IMR-90 (cell line): ENCODE data around the gene TENM4.

Source experiments
- BHLHE40 ChIP-seq: fragments of 150-350 bp; IDR thresholded peaks from 2 replicates; pipeline ENCODE4 v1.6.1; 2016; ENCODE audit warnings: mild to moderate bottlenecking, low read depth, low read length
- CEBPB ChIP-seq: IDR thresholded peaks from 2 replicates; pipeline ENCODE4 v1.6.1; 2012; ENCODE audit warnings: low read depth, low read length, improper control_type of control experiment
- CHD1 ChIP-seq: IDR thresholded peaks from 2 replicates; pipeline ENCODE4 v1.6.1; 2012; ENCODE audit warnings: low read depth, low read length, improper control_type of control experiment
- MAFK ChIP-seq: IDR thresholded peaks from 2 replicates; pipeline ENCODE4 v1.6.1; 2012; ENCODE audit warnings: low read depth, low read length, improper control_type of control experiment
- MAZ ChIP-seq: IDR thresholded peaks from 2 replicates; pipeline ENCODE4 v1.6.1; 2012; ENCODE audit warnings: low read depth, mild to moderate bottlenecking, low read length, improper control_type of control experiment, moderate library complexity, borderline replicate concordance
- POLR2A ChIP-seq: IDR thresholded peaks from 2 replicates; pipeline ENCODE4 v1.6.1; 2012; ENCODE audit warnings: mild to moderate bottlenecking, low read depth, low read length
- RAD21 ChIP-seq: IDR thresholded peaks from 2 replicates; pipeline ENCODE4 v1.6.1; 2012; ENCODE audit warnings: low read length, improper control_type of control experiment
- RCOR1 ChIP-seq: IDR thresholded peaks from 2 replicates; pipeline ENCODE4 v1.6.1; 2012; ENCODE audit warnings: mild to moderate bottlenecking, low read length, improper control_type of control experiment; ENCODE audit not compliant: insufficient replicate concordance
- RFX5 ChIP-seq: IDR thresholded peaks from 2 replicates; pipeline ENCODE4 v1.8.0; 2012; ENCODE audit warnings: low read depth, mild to moderate bottlenecking, low read length, moderate library complexity
- SMC3 ChIP-seq: fragments of 150-350 bp; IDR thresholded peaks from 2 replicates; pipeline ENCODE4 v1.6.1; 2016; ENCODE audit warnings: low read depth, mild to moderate bottlenecking, antibody characterized with exemption, low read length, moderate library complexity
- TF ChIP-seq, protein P1 (sequence below): conservative IDR thresholded peaks from 2 replicates; pipeline ENCODE4 v1.5.1; 2012; ENCODE audit warnings: mild to moderate bottlenecking, low read depth, low read length, improper control_type of control experiment

DNA sequence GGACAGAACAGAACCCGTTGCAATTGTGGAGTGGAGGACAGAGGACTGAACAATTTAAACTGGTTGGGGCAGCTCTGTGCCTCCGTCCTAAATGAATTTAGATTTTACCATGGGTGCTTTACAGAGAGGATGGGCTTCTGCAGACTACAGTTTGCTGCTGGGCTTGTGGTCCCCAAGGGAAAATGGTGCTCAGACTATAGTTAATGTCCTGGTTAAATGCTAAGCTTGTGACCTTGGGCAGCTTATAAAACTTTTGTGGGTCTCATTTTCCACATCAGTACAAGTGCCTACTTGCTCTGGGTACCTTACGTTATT is 511.0 kb downstream of the TENM4 start:
- TF ChIP-seq, protein P1, sequence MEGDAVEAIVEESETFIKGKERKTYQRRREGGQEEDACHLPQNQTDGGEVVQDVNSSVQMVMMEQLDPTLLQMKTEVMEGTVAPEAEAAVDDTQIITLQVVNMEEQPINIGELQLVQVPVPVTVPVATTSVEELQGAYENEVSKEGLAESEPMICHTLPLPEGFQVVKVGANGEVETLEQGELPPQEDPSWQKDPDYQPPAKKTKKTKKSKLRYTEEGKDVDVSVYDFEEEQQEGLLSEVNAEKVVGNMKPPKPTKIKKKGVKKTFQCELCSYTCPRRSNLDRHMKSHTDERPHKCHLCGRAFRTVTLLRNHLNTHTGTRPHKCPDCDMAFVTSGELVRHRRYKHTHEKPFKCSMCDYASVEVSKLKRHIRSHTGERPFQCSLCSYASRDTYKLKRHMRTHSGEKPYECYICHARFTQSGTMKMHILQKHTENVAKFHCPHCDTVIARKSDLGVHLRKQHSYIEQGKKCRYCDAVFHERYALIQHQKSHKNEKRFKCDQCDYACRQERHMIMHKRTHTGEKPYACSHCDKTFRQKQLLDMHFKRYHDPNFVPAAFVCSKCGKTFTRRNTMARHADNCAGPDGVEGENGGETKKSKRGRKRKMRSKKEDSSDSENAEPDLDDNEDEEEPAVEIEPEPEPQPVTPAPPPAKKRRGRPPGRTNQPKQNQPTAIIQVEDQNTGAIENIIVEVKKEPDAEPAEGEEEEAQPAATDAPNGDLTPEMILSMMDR = no peak
- no peak for TF ChIP-seq POLR2A
- no peak for TF ChIP-seq RCOR1
- TF ChIP-seq MAZ = no peak
- TF ChIP-seq MAFK = no peak
- no peak for TF ChIP-seq RAD21
- no peak for TF ChIP-seq CEBPB
- no peak for TF ChIP-seq BHLHE40
- no peak for TF ChIP-seq RFX5
- no peak for TF ChIP-seq CHD1
- no peak for TF ChIP-seq SMC3
